HG02938 (cell line): ENCODE measurements around the gene DIRAS1.
"Not testable (repeated sequence)": the region's sequence is repeated elsewhere in the genome, so short reads cannot be mapped to it uniquely, and the experiment has no call there.

ENCODE experiments used
- ATAC-seq: cut with Tn5 transposase; IDR thresholded peaks from one replicate; pipeline ENCODE4 v1.9.1; 2021; ENCODE audit warnings: mild to moderate bottlenecking, moderate library complexity; ENCODE audit not compliant: unreplicated experiment

The DIRAS1 gene

GRCh38 chr19:2679439-2679838 lies 41.7 kb downstream of the DIRAS1 start:
- no peak for ATAC-seq

- ATAC-seq, result not testable (repeated sequence)
Measured at GRCh38 chr19:2678948-2679347, 42.2 kb downstream of the DIRAS1 start.

- no peak for ATAC-seq
Measured at GRCh38 chr19:2678044-2678671, 43.0 kb downstream of the DIRAS1 start.

GRCh38 chr19:2676823-2677222 lies 44.3 kb downstream of the DIRAS1 start:
- ATAC-seq, result no peak

- ATAC-seq, result no peak
Measured at GRCh38 chr19:2675892-2676291, 45.3 kb downstream of the DIRAS1 start.

- no peak for ATAC-seq
Measured at GRCh38 chr19:2670217-2670616, 51.0 kb downstream of the DIRAS1 start.

GRCh38 chr19:2668175-2668763 lies 52.9 kb downstream of the DIRAS1 start:
- ATAC-seq, result no peak

- ATAC-seq, result not testable (repeated sequence)
Measured at GRCh38 chr19:2667349-2667748, 53.8 kb downstream of the DIRAS1 start.

- no peak for ATAC-seq
Measured at GRCh38 chr19:2666344-2666994, 54.7 kb downstream of the DIRAS1 start.

GRCh38 chr19:2665103-2665502 lies 56.1 kb downstream of the DIRAS1 start:
- ATAC-seq, result no peak
